Ishikawa (cell line): Measurements from ENCODE around the gene ARL8A.

ENCODE experiments used
- CEBPB ChIP-seq: IDR thresholded peaks from 2 replicates; pipeline ENCODE4 v1.6.1; 2012
- CREB1 ChIP-seq: IDR thresholded peaks from 2 replicates; pipeline ENCODE4 v1.6.1; 2012; ENCODE audit warnings: low read depth
- EGR1 ChIP-seq: IDR thresholded peaks from 2 replicates; pipeline ENCODE4 v1.6.1; 2012
- EP300 ChIP-seq: IDR thresholded peaks from 2 replicates; pipeline ENCODE4 v1.6.1; 2012; ENCODE audit warnings: borderline replicate concordance
- FOXM1 ChIP-seq: IDR thresholded peaks from 2 replicates; pipeline ENCODE4 v1.6.1; 2012; ENCODE audit warnings: low read depth, borderline replicate concordance
- NFIC ChIP-seq: IDR thresholded peaks from 2 replicates; pipeline ENCODE4 v1.6.1; 2012
- RAD21 ChIP-seq: IDR thresholded peaks from 2 replicates; pipeline ENCODE4 v1.6.1; 2012; ENCODE audit warnings: low read depth
- TAF1 ChIP-seq: IDR thresholded peaks from 2 replicates; pipeline ENCODE4 v1.6.1; 2012; ENCODE audit warnings: low read depth, mild to moderate bottlenecking
- TCF12 ChIP-seq: IDR thresholded peaks from 2 replicates; pipeline ENCODE4 v1.6.1; 2012; ENCODE audit warnings: low read depth
- TEAD4 ChIP-seq: IDR thresholded peaks from 2 replicates; pipeline ENCODE4 v1.6.1; 2012
- YY1 ChIP-seq: IDR thresholded peaks from 2 replicates; pipeline ENCODE4 v1.6.1; 2012; ENCODE audit warnings: low read depth
- ZBTB7A ChIP-seq: IDR thresholded peaks from 2 replicates; pipeline ENCODE4 v1.6.1; 2012; ENCODE audit warnings: low read depth
- TF ChIP-seq, protein P1 (sequence below): IDR thresholded peaks from 2 replicates; pipeline ENCODE4 v1.6.1; 2012
- TF ChIP-seq, protein P2 (sequence below): IDR thresholded peaks from 2 replicates; pipeline ENCODE4 v1.6.1; 2012
- TF ChIP-seq, protein P3 (sequence below): IDR thresholded peaks from 2 replicates; pipeline ENCODE4 v1.6.1; 2012; ENCODE audit warnings: low read depth, mild to moderate bottlenecking

Gene ARL8A

DNA sequence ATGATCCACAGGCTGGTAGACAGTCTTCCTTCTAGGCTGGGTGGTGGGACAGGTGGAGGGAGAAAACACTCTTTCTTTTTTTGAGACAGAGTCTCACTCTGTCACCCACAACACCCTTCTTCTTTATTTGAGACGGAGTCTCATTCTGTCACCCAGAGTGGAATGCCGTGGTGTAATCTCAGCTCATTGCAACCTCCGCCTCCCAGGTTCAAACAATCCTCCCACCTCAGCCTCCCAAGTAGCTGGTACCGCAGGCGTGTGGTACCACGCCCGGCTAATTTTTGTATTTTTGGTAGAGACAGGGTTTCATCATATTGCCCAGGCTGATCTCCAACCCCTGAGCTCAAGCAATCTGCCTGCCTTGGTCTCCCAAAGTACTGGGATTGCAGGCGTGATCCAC lies 18.9 kb downstream of the ARL8A start:
- TF ChIP-seq, protein P1, sequence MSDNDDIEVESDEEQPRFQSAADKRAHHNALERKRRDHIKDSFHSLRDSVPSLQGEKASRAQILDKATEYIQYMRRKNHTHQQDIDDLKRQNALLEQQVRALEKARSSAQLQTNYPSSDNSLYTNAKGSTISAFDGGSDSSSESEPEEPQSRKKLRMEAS = no peak
- TF ChIP-seq CEBPB (no peak), TAF1 (no peak), FOXM1 (no peak), RAD21 (no peak), TCF12 (no peak), NFIC (no peak), TEAD4 (no peak), EGR1 (no peak)
- TF ChIP-seq, protein P2, sequence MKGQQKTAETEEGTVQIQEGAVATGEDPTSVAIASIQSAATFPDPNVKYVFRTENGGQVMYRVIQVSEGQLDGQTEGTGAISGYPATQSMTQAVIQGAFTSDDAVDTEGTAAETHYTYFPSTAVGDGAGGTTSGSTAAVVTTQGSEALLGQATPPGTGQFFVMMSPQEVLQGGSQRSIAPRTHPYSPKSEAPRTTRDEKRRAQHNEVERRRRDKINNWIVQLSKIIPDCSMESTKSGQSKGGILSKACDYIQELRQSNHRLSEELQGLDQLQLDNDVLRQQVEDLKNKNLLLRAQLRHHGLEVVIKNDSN = no peak

DNA sequence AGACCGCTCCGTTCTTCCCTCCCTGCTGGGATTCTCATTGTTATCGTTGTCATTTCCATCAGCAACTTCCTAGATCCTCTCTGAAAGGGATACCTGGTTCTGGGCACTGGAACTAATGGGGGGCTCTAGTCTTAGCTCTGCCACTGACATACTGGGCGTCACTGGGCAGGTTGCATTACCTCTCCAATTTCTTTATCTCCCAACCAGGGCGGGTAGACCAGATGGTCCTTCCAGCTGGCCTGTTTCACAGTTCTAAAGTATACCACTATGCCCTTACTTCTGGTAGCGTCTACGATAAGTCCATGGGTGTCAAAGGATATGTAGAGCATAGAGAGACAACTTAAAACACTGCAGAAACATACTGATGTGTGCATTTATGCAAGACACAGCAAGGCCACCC lies 20.4 kb downstream of the ARL8A start:
- TF ChIP-seq ZBTB7A (no peak), EP300 (no peak), TCF12 (no peak), YY1 (no peak), EGR1 (no peak), NFIC (no peak), TEAD4 (no peak), FOXM1 (no peak), TAF1 (no peak), RAD21 (no peak), CREB1 (no peak)
- TF ChIP-seq, protein P1 = no peak
- TF ChIP-seq, protein P2 = no peak
- TF ChIP-seq, protein P3, sequence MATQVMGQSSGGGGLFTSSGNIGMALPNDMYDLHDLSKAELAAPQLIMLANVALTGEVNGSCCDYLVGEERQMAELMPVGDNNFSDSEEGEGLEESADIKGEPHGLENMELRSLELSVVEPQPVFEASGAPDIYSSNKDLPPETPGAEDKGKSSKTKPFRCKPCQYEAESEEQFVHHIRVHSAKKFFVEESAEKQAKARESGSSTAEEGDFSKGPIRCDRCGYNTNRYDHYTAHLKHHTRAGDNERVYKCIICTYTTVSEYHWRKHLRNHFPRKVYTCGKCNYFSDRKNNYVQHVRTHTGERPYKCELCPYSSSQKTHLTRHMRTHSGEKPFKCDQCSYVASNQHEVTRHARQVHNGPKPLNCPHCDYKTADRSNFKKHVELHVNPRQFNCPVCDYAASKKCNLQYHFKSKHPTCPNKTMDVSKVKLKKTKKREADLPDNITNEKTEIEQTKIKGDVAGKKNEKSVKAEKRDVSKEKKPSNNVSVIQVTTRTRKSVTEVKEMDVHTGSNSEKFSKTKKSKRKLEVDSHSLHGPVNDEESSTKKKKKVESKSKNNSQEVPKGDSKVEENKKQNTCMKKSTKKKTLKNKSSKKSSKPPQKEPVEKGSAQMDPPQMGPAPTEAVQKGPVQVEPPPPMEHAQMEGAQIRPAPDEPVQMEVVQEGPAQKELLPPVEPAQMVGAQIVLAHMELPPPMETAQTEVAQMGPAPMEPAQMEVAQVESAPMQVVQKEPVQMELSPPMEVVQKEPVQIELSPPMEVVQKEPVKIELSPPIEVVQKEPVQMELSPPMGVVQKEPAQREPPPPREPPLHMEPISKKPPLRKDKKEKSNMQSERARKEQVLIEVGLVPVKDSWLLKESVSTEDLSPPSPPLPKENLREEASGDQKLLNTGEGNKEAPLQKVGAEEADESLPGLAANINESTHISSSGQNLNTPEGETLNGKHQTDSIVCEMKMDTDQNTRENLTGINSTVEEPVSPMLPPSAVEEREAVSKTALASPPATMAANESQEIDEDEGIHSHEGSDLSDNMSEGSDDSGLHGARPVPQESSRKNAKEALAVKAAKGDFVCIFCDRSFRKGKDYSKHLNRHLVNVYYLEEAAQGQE = no peak

DNA sequence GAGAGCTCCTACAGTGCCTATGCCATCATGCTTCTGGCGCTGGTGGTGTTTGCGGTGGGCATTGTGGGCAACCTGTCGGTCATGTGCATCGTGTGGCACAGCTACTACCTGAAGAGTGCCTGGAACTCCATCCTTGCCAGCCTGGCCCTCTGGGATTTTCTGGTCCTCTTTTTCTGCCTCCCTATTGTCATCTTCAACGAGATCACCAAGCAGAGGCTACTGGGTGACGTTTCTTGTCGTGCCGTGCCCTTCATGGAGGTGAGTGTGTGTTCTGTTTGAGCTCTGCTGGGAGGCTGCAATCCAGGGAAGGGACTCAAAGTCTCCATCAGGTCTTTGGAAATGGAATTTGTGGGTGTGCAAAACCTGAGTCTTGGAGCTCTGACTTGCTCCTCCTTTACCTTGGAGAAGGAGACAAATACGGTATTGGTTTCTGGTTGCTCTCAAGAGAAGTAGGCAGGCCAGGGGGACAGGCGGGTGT lies 21.2 kb downstream of the ARL8A start:
- TF ChIP-seq RAD21 (no peak), FOXM1 (no peak), TAF1 (no peak), CREB1 (no peak), EGR1 (no peak), EP300 (no peak), YY1 (no peak), NFIC (no peak), TEAD4 (no peak), TCF12 (no peak), CEBPB (no peak), ZBTB7A (no peak)
- TF ChIP-seq, protein P3 = no peak
- TF ChIP-seq, protein P2 = no peak
- TF ChIP-seq, protein P1 = no peak

DNA sequence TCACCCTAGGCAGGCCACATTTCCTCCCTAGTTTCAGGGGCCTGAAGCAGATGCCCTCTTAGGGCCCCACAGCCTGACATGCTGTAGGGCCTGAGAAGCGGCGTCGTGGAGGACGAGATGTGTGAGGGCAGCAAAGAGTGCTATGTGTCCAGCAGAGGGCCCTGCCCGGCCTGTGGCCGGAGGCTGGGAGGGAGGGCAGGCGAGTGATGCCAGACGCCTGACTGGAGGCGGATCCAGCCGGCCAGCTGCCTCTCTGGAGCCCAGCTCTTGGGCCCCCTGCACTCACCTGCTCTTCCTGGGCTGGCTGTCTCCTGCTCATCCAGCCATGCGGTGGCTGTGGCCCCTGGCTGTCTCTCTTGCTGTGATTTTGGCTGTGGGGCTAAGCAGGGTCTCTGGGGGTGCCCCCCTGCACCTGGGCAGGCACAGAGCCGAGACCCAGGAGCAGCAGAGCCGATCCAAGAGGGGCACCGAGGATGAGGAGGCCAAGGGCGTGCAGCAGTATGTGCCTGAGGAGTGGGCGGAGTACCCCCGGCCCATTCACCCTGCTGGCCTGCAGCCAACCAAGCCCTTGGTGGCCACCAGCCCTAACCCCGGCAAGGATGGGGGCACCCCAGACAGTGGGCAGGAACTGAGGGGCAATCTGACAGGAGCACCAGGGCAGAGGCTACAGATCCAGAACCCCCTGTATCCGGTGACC lies 21.8 kb downstream of the ARL8A start, which contains the start of gene GPR37L1:
Gene GPR37L1 (plus strand): TSS at position 279 of the 697 bp plus-strand sequence. CDS start 47 bp downstream, at position 326.
- no peak for TF ChIP-seq CEBPB
- no peak for TF ChIP-seq EGR1
- no peak for TF ChIP-seq FOXM1
- TF ChIP-seq RAD21 = peak; percentile 63
- TF ChIP-seq ZBTB7A = no peak
- no peak for TF ChIP-seq TEAD4
- no peak for TF ChIP-seq CREB1
- no peak for TF ChIP-seq TAF1
- no peak for TF ChIP-seq NFIC
- TF ChIP-seq, protein P2 = no peak
- TF ChIP-seq TCF12 = no peak
- TF ChIP-seq EP300 = no peak
- no peak for TF ChIP-seq YY1
- TF ChIP-seq, protein P3 = no peak
- TF ChIP-seq, protein P1 = peak; percentile 64
